DND-41 (cell line): ENCODE results near the gene EDIL3.
"Not testable (repeated sequence)": the region's sequence is repeated elsewhere in the genome, so short reads cannot be mapped to it uniquely, and the experiment has no call there.

Experiments used
- ATAC-seq: fragments of 200-7000 bp; cut with Tn5 transposase; 3 replicates; pipeline ENCODE4 v1.9.1; 2021; ENCODE audit warnings: low read depth; ENCODE audit not compliant: insufficient read depth
- DNase-seq: peaks from one replicate; pipeline ENCODE4 v3.0.0-alpha.2; 2020
- H2AFZ ChIP-seq: 2 replicates; pipeline ENCODE4 v1.6.0; 2012; ENCODE audit warnings: low read depth, low read length
- H3K27ac ChIP-seq: 2 replicates; pipeline ENCODE4 v1.5.1; 2012; ENCODE audit warnings: low read length, inconsistent platforms
- H3K27me3 ChIP-seq: fragments of 200-600 bp; sonication (generic); 2 replicates; pipeline ENCODE4 v1.6.0; 2012; ENCODE audit warnings: low read length, mild to moderate bottlenecking, inconsistent platforms; ENCODE audit not compliant: insufficient read depth, poor library complexity
- H3K36me3 ChIP-seq: 2 replicates; pipeline ENCODE4 v1.5.1; 2012; ENCODE audit warnings: low read length, inconsistent platforms; ENCODE audit not compliant: insufficient read depth
- H3K4me1 ChIP-seq: 2 replicates; pipeline ENCODE4 v1.5.1; 2012; ENCODE audit warnings: mild to moderate bottlenecking, low read length; ENCODE audit not compliant: insufficient read depth
- H3K4me2 ChIP-seq: 2 replicates; pipeline ENCODE4 v1.6.0; 2012; ENCODE audit warnings: mild to moderate bottlenecking, moderate library complexity, low read length, inconsistent platforms; ENCODE audit not compliant: insufficient read depth
- H3K4me3 ChIP-seq, 2 experiments: fragments of 200-600 bp in 1 of 2; shearing (Covaris generic) in 1 of 2; 2 replicates each; pipeline ENCODE4 v1.5.1; 2012 to 2016; ENCODE audit warnings: inconsistent platforms in 2 of 2, low read length in 2 of 2, mild to moderate bottlenecking in 2 of 2, low read depth in 1 of 2, moderate library complexity in 1 of 2
- H3K79me2 ChIP-seq: 2 replicates; pipeline ENCODE4 v1.6.0; 2012; ENCODE audit warnings: low read length, inconsistent platforms; ENCODE audit not compliant: insufficient read depth
- H3K9ac ChIP-seq: 2 replicates; pipeline ENCODE4 v1.6.0; 2012; ENCODE audit warnings: low read depth, mild to moderate bottlenecking, inconsistent platforms, low read length, moderate library complexity
- H3K9me3 ChIP-seq: 2 replicates; pipeline ENCODE4 v1.5.1; 2012; ENCODE audit warnings: low read length, moderate library complexity, mild to moderate bottlenecking, inconsistent platforms; ENCODE audit not compliant: insufficient read depth, severe bottlenecking
- H4K20me1 ChIP-seq: 2 replicates; pipeline ENCODE4 v1.6.0; 2012; ENCODE audit warnings: low read length; ENCODE audit not compliant: insufficient read depth
- CTCF ChIP-seq: IDR thresholded peaks from 2 replicates; pipeline ENCODE4 v1.5.1; 2012; ENCODE audit warnings: borderline replicate concordance, low read length, moderate library complexity, mild to moderate bottlenecking; ENCODE audit not compliant: poor library complexity, severe bottlenecking; ENCODE audit errors: extremely low read depth
- EZH2 ChIP-seq: IDR thresholded peaks from 3 replicates; pipeline ENCODE4 v1.6.1; 2012; ENCODE audit warnings: borderline replicate concordance, low read depth, mild to moderate bottlenecking, moderate library complexity, low read length, inconsistent platforms; ENCODE audit not compliant: severe bottlenecking

Gene EDIL3

GRCh38 chr5:84181093-84181492 is 203.6 kb downstream of the EDIL3 start:
- Histone ChIP-seq H3K27ac (no peak overlapping the region), H3K4me3 (no peak overlapping the region), H3K4me2 (no peak overlapping the region), H3K4me1 (no peaks in the 10 kb centered on the region), H3K9me3 (no peaks in the 10 kb centered on the region), H3K9ac (no peak overlapping the region), H3K79me2 (no peaks in the 10 kb centered on the region), H4K20me1 (no peaks in the 10 kb centered on the region), H3K36me3 (no peaks in the 10 kb centered on the region), H3K27me3 (no peaks in the 10 kb centered on the region), H2AFZ (no peak overlapping the region)
- ATAC-seq (0 out of 3 replicates have a peak, but pooled peaks have one; percentile 40), DNase-seq (no peak)
- TF ChIP-seq CTCF (no peak), EZH2 (no peak)

- Histone ChIP-seq H3K4me1 (no peaks in the 10 kb centered on the region), H2AFZ (no peak overlapping the region), H3K9ac (no peak overlapping the region), H3K27ac (no peak overlapping the region), H4K20me1 (no peaks in the 10 kb centered on the region), H3K4me2 (no peak overlapping the region), H3K9me3 (no peaks in the 10 kb centered on the region), H3K4me3 (no peak overlapping the region), H3K27me3 (no peaks in the 10 kb centered on the region), H3K36me3 (no peaks in the 10 kb centered on the region), H3K79me2 (no peaks in the 10 kb centered on the region)
- TF ChIP-seq EZH2 (no peak), CTCF (no peak)
- ATAC-seq: no peak
- no peak for DNase-seq
Observed at GRCh38 chr5:84168841-84169240, 215.8 kb downstream of the EDIL3 start.

- Histone ChIP-seq H4K20me1 (no peaks in the 10 kb centered on the region), H3K4me1 (no peaks in the 10 kb centered on the region), H3K4me2 (no peak overlapping the region), H3K27ac (no peak overlapping the region), H3K9ac (no peak overlapping the region), H2AFZ (no peak overlapping the region), H3K9me3 (no peaks in the 10 kb centered on the region), H3K36me3 (no peaks in the 10 kb centered on the region), H3K27me3 (no peaks in the 10 kb centered on the region), H3K79me2 (no peaks in the 10 kb centered on the region), H3K4me3 (no peak overlapping the region)
- no peak for TF ChIP-seq EZH2
- no peak for TF ChIP-seq CTCF
- no peak for DNase-seq
- ATAC-seq: no peak
Observed at GRCh38 chr5:84163671-84164070, 221.0 kb downstream of the EDIL3 start.

GRCh38 chr5:84162695-84163094 is 222.0 kb downstream of the EDIL3 start:
- no peaks in the 10 kb centered on the region for H3K36me3 ChIP-seq
- H2AFZ ChIP-seq: no peak overlapping the region
- H3K4me3 ChIP-seq: no peak overlapping the region
- no peak for ATAC-seq
- no peaks in the 10 kb centered on the region for H3K9me3 ChIP-seq
- no peaks in the 10 kb centered on the region for H3K79me2 ChIP-seq
- H3K9ac ChIP-seq: no peak overlapping the region
- no peak overlapping the region for H3K27ac ChIP-seq
- TF ChIP-seq CTCF (no peak), EZH2 (no peak)
- no peak for DNase-seq
- no peaks in the 10 kb centered on the region for H3K27me3 ChIP-seq
- no peaks in the 10 kb centered on the region for H4K20me1 ChIP-seq
- no peaks in the 10 kb centered on the region for H3K4me1 ChIP-seq
- H3K4me2 ChIP-seq: no peak overlapping the region

GRCh38 chr5:84160650-84161049 is 224.0 kb downstream of the EDIL3 start:
- not testable (repeated sequence) for H3K27me3 ChIP-seq, H2AFZ ChIP-seq, H3K4me1 ChIP-seq, H3K36me3 ChIP-seq, H3K79me2 ChIP-seq, H3K9ac ChIP-seq, H3K9me3 ChIP-seq, H3K27ac ChIP-seq, H4K20me1 ChIP-seq, DNase-seq, H3K4me3 ChIP-seq, ATAC-seq, H3K4me2 ChIP-seq
